Measurements from ENCODE around the gene KATNAL2. TPM values are rescaled to one million over a fixed set of nuclear protein-coding genes. Genes with fewer than 3 reads are reported as not detected.

KATNAL2 gene
- total RNA-seq, 4 donors from 2014 or later: 2.8 to 14.3 (median 3.6) TPM; not detected in 1

- no peaks in the 10 kb centered on the region for H3K36me3 ChIP-seq
- intact Hi-C loops (cut with DNase I; ENCODE audit: low total_unique reads): no loop called here
- H3K4me3 ChIP-seq: no peak overlapping the region
- no peak overlapping the region for H3K27ac ChIP-seq
- TF ChIP-seq POLR2A (IDR thresholded peaks at IDR 0.05): no peak
- TF ChIP-seq, protein P1, sequence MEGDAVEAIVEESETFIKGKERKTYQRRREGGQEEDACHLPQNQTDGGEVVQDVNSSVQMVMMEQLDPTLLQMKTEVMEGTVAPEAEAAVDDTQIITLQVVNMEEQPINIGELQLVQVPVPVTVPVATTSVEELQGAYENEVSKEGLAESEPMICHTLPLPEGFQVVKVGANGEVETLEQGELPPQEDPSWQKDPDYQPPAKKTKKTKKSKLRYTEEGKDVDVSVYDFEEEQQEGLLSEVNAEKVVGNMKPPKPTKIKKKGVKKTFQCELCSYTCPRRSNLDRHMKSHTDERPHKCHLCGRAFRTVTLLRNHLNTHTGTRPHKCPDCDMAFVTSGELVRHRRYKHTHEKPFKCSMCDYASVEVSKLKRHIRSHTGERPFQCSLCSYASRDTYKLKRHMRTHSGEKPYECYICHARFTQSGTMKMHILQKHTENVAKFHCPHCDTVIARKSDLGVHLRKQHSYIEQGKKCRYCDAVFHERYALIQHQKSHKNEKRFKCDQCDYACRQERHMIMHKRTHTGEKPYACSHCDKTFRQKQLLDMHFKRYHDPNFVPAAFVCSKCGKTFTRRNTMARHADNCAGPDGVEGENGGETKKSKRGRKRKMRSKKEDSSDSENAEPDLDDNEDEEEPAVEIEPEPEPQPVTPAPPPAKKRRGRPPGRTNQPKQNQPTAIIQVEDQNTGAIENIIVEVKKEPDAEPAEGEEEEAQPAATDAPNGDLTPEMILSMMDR (IDR thresholded peaks at IDR 0.05): no peak
- no peak for DNase-seq
- no peaks in the 10 kb centered on the region for H3K27me3 ChIP-seq
- no peaks in the 10 kb centered on the region for H3K4me1 ChIP-seq
- H3K9me3 ChIP-seq: no peaks in the 10 kb centered on the region
Measured at GRCh38 chr18:47036927-47037578, 119.7 kb downstream of the KATNAL2 start.

DNA sequence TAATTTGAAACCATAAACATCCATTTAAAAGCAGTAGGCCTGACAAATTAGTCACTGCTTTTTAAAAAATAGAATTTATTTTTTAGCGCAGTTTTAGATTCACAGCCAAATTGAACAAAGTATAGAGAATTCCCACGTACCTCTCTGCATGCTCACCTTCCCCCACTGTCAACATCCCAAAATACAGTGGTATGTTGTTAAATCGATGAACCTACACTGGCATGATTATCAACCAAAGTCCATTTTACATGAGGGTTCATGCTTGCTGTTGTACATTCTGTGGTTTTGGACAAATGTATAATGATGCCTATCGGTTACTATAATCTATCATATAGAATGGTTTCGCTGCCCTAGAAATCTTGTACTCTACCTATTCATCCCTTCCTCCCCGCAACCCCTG, 123.6 kb downstream of the KATNAL2 start:
- no peak overlapping the region for H3K4me3 ChIP-seq
- DNase-seq: no peak
- H3K36me3 ChIP-seq: no peaks in the 10 kb centered on the region
- H3K27me3 ChIP-seq: no peaks in the 10 kb centered on the region
- no peak overlapping the region for H3K27ac ChIP-seq
- intact Hi-C loops (cut with DNase I; ENCODE audit: low total_unique reads): no loop called here
- no peak for TF ChIP-seq POLR2A (IDR thresholded peaks at IDR 0.05)
- TF ChIP-seq, protein P1 (IDR thresholded peaks at IDR 0.05): no peak
- H3K4me1 ChIP-seq: no peaks in the 10 kb centered on the region
- H3K9me3 ChIP-seq: no peaks in the 10 kb centered on the region

GRCh38 chr18:47050468-47050867, 133.1 kb downstream of the KATNAL2 start:
- H3K27ac ChIP-seq: no peak overlapping the region
- no peak for TF ChIP-seq POLR2A (IDR thresholded peaks at IDR 0.05)
- TF ChIP-seq, protein P1 (IDR thresholded peaks at IDR 0.05): peak; percentile 19 to 26 (median 22)
- intact Hi-C loops (cut with DNase I; ENCODE audit: low total_unique reads): no loop called here
- no peaks in the 10 kb centered on the region for H3K36me3 ChIP-seq
- no peak overlapping the region for H3K4me3 ChIP-seq
- no peaks in the 10 kb centered on the region for H3K4me1 ChIP-seq
- DNase-seq: no peak
- no peaks in the 10 kb centered on the region for H3K27me3 ChIP-seq
- H3K9me3 ChIP-seq: no peaks in the 10 kb centered on the region

DNA sequence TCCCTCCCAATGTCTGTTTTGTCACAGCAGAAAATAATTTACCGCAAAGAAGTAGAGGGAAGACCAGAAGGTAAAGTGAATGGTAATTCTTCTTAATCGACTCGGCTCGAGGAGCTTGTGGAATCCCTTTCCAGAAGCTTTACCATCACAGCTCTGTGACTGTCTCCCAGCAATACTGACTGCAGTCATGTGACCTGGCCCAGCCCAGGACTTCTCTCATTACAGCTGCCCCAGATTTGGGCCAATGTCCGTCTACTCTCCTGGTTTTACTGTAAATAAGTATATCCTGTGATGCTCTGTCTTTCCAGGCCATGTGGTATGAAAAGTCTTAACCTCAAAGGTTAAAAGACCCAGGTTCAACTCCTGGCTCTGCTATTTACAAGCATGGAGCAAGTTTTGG, 137.0 kb downstream of the KATNAL2 start:
- no peaks in the 10 kb centered on the region for H3K9me3 ChIP-seq
- TF ChIP-seq, protein P1 (IDR thresholded peaks at IDR 0.05): no peak
- no peak for TF ChIP-seq POLR2A (IDR thresholded peaks at IDR 0.05)
- intact Hi-C loops (cut with DNase I; ENCODE audit: low total_unique reads): no loop called here
- no peaks in the 10 kb centered on the region for H3K27me3 ChIP-seq
- no peaks in the 10 kb centered on the region for H3K4me1 ChIP-seq
- DNase-seq: no peak
- H3K27ac ChIP-seq: no peak overlapping the region
- no peak overlapping the region for H3K4me3 ChIP-seq
- H3K36me3 ChIP-seq: no peaks in the 10 kb centered on the region

DNA sequence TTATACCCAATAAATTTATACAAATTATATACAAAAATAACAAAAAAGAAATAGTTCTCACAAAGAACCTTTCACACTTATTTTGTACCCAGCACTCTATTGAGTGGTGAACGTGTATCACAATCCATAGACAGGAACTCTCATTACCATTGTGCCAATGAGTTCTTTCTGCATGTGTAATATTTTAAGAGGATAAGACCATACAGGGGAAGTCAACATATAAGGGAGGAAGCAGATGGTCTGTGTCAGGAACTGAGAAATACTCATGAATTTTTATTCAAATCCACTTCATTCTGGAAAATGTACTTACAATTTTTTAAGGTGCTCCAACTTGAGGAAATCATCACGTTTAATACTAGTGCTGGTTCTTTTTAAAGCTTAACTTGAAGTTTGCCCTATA, 145.1 kb downstream of the KATNAL2 start:
- no peaks in the 10 kb centered on the region for H3K27me3 ChIP-seq
- TF ChIP-seq POLR2A (IDR thresholded peaks at IDR 0.05): no peak
- intact Hi-C loops (cut with DNase I; ENCODE audit: low total_unique reads): no loop called here
- no peaks in the 10 kb centered on the region for H3K9me3 ChIP-seq
- H3K36me3 ChIP-seq: no peaks in the 10 kb centered on the region
- H3K27ac ChIP-seq: no peak overlapping the region
- H3K4me3 ChIP-seq: no peak overlapping the region
- no peak for DNase-seq
- no peaks in the 10 kb centered on the region for H3K4me1 ChIP-seq

DNA sequence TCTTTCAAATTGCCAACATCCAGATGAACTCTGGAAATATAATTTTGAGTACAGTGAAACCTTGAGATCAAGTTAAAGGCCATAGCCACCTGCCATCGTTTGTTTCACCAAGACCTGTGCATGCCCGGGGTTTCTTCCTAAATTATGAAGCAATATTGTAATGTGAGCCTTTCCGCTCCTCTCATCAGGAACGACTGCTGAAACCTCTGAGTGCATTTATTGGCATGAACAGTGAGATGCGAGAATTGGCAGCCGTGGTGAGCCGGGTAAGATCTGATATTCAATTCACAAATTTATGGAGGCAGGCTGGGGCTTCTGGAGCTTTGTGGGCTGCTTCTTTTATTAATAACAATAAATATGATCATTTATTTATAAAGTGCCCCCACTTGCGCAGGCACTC, 145.7 kb downstream of the KATNAL2 start:
- Histone ChIP-seq H3K27me3 (no peaks in the 10 kb centered on the region), H3K4me3 (no peak overlapping the region), H3K36me3 (no peaks in the 10 kb centered on the region), H3K27ac (no peak overlapping the region), H3K4me1 (no peaks in the 10 kb centered on the region), H3K9me3 (no peaks in the 10 kb centered on the region)
- TF ChIP-seq, protein P1 (IDR thresholded peaks at IDR 0.05): no peak
- TF ChIP-seq POLR2A (IDR thresholded peaks at IDR 0.05): no peak
- intact Hi-C loops (cut with DNase I; ENCODE audit: low total_unique reads): no loop called here
- no peak for DNase-seq
